ENCODE results near the gene FAM53A. TPM values are rescaled to one million over a fixed set of nuclear protein-coding genes. Genes with fewer than 3 reads are reported as not detected.

FAM53A gene
- total and polyA plus RNA-seq, 2 experiments from 2014 or later, result 4.7 to 6.8 TPM

- H3K4me2 ChIP-seq, result no peak overlapping the region
- H3K4me1 ChIP-seq (ENCODE audit: insufficient read depth), result no peaks in the 10 kb centered on the region
- no peak overlapping the region for H3K4me3 ChIP-seq
- no peaks in the 10 kb centered on the region for H3K36me3 ChIP-seq (replicated peaks; ENCODE audit: insufficient read depth, low read depth)
- no peaks in the 10 kb centered on the region for H3K79me2 ChIP-seq
- no peaks in the 10 kb centered on the region for H3K9me3 ChIP-seq (ENCODE audit: low read depth)
- H3K27me3 ChIP-seq, result no peaks in the 10 kb centered on the region
- no peak overlapping the region for H3K27ac ChIP-seq
- H2AFZ ChIP-seq, result no peak overlapping the region
- 94% methylated on average over 21 of the region's 21 CpGs for WGBS (ENCODE audit: low lambda C conversion rate, missing lambda C conversion rate)
- H4K20me1 ChIP-seq (ENCODE audit: insufficient read depth, poor library complexity, severe bottlenecking), result no peaks in the 10 kb centered on the region
- no peak for DNase-seq (ENCODE audit: low spot score)
- no peaks in the 10 kb centered on the region for H3K9me2 ChIP-seq (replicated peaks; ENCODE audit: insufficient read depth)
- TF ChIP-seq EZH2phosphoT487 (IDR thresholded peaks at IDR 0.05; ENCODE audit: low read depth, severe bottlenecking, unreplicated experiment) (no peak), CTCF (IDR thresholded peaks at IDR 0.05; ENCODE audit: poor library complexity) (no peak), EZH2 (IDR thresholded peaks at IDR 0.05; ENCODE audit: borderline replicate concordance) (no peak)
These were observed 14.3 kb downstream of the FAM53A start for GRCh38 chr4:1669850-1670249.

DNA sequence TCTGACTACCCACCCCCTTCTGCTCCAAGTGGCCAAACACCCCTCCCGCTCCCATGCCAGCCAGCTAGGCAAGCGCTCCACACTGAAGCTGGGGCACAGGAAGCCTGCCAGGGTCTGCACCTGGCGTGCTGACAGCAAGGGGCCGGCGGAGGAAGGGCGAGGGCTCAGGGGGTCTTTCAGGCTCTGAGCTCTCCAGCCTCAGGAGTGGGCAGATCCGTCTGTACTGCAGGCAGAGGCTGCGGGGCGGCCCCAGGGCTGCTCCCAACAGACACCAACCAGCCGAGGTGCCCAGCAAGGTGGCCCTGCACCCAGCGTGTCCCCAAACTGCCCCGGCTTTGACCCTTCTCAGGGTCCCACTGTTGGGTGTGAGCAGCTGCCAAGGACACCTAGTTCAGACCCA lies 14.8 kb downstream of the FAM53A start:
- Histone ChIP-seq H3K4me2 (no peak overlapping the region), H3K9me2 (replicated peaks; ENCODE audit: insufficient read depth) (no peaks in the 10 kb centered on the region), H3K36me3 (replicated peaks; ENCODE audit: insufficient read depth, low read depth) (no peaks in the 10 kb centered on the region), H3K27me3 (no peaks in the 10 kb centered on the region), H3K27ac (no peak overlapping the region), H3K79me2 (no peaks in the 10 kb centered on the region), H3K9me3 (ENCODE audit: low read depth) (no peaks in the 10 kb centered on the region), H3K4me1 (ENCODE audit: insufficient read depth) (no peaks in the 10 kb centered on the region), H2AFZ (no peak overlapping the region), H3K4me3 (no peak overlapping the region), H4K20me1 (ENCODE audit: insufficient read depth, poor library complexity, severe bottlenecking) (no peaks in the 10 kb centered on the region)
- WGBS (ENCODE audit: low lambda C conversion rate, missing lambda C conversion rate), result 93% methylated on average over 12 of the region's 12 CpGs
- no peak for DNase-seq (ENCODE audit: low spot score)
- no peak for TF ChIP-seq CTCF (IDR thresholded peaks at IDR 0.05; ENCODE audit: poor library complexity)
- TF ChIP-seq EZH2 (IDR thresholded peaks at IDR 0.05; ENCODE audit: borderline replicate concordance), result no peak
- no peak for TF ChIP-seq EZH2phosphoT487 (IDR thresholded peaks at IDR 0.05; ENCODE audit: low read depth, severe bottlenecking, unreplicated experiment)

- no peak for TF ChIP-seq CTCF (IDR thresholded peaks at IDR 0.05; ENCODE audit: poor library complexity)
- TF ChIP-seq EZH2phosphoT487 (IDR thresholded peaks at IDR 0.05; ENCODE audit: low read depth, severe bottlenecking, unreplicated experiment), result no peak
- no peak for TF ChIP-seq EZH2 (IDR thresholded peaks at IDR 0.05; ENCODE audit: borderline replicate concordance)
- no peaks in the 10 kb centered on the region for H3K9me3 ChIP-seq (ENCODE audit: low read depth)
- no peak overlapping the region for H3K4me3 ChIP-seq
- no peak for DNase-seq (ENCODE audit: low spot score)
- H3K27me3 ChIP-seq, result no peaks in the 10 kb centered on the region
- no peak overlapping the region for H2AFZ ChIP-seq
- WGBS (ENCODE audit: low lambda C conversion rate, missing lambda C conversion rate), result 88% methylated on average over 7 of the region's 8 CpGs
- H4K20me1 ChIP-seq (ENCODE audit: insufficient read depth, poor library complexity, severe bottlenecking), result no peaks in the 10 kb centered on the region
- no peaks in the 10 kb centered on the region for H3K36me3 ChIP-seq (replicated peaks; ENCODE audit: insufficient read depth, low read depth)
- no peak overlapping the region for H3K27ac ChIP-seq
- no peaks in the 10 kb centered on the region for H3K4me1 ChIP-seq (ENCODE audit: insufficient read depth)
- no peaks in the 10 kb centered on the region for H3K79me2 ChIP-seq
- H3K4me2 ChIP-seq, result no peak overlapping the region
- H3K9me2 ChIP-seq (replicated peaks; ENCODE audit: insufficient read depth), result no peaks in the 10 kb centered on the region
These were observed 15.6 kb downstream of the FAM53A start for GRCh38 chr4:1668488-1668840.

- H3K4me2 ChIP-seq, result no peak overlapping the region
- no peak for TF ChIP-seq EZH2 (IDR thresholded peaks at IDR 0.05; ENCODE audit: borderline replicate concordance)
- no peak for TF ChIP-seq EZH2phosphoT487 (IDR thresholded peaks at IDR 0.05; ENCODE audit: low read depth, severe bottlenecking, unreplicated experiment)
- no peak for TF ChIP-seq CTCF (IDR thresholded peaks at IDR 0.05; ENCODE audit: poor library complexity)
- no peak overlapping the region for H2AFZ ChIP-seq
- H3K36me3 ChIP-seq (replicated peaks; ENCODE audit: insufficient read depth, low read depth), result no peaks in the 10 kb centered on the region
- H3K27me3 ChIP-seq, result no peaks in the 10 kb centered on the region
- no peaks in the 10 kb centered on the region for H3K9me3 ChIP-seq (ENCODE audit: low read depth)
- no peak overlapping the region for H3K4me3 ChIP-seq
- no peaks in the 10 kb centered on the region for H3K9me2 ChIP-seq (replicated peaks; ENCODE audit: insufficient read depth)
- no peaks in the 10 kb centered on the region for H3K79me2 ChIP-seq
- no peak overlapping the region for H3K27ac ChIP-seq
- H3K4me1 ChIP-seq (ENCODE audit: insufficient read depth), result no peaks in the 10 kb centered on the region
- WGBS (ENCODE audit: low lambda C conversion rate, missing lambda C conversion rate), result 92% methylated on average over 15 of the region's 15 CpGs
- DNase-seq (ENCODE audit: low spot score), result no peak
- H4K20me1 ChIP-seq (ENCODE audit: insufficient read depth, poor library complexity, severe bottlenecking), result no peaks in the 10 kb centered on the region
These were observed 16.8 kb downstream of the FAM53A start for GRCh38 chr4:1667273-1667672.
